Urinary bladder (tissue), 4 donors: ENCODE measurements around the gene GATD1. TPM values are rescaled to one million over a fixed set of nuclear protein-coding genes. Genes with fewer than 3 reads are reported as not detected.

ENCODE experiments used
- DNase-seq: peaks from one replicate; pipeline ENCODE4 v3.0.0-alpha.2; 2015; ENCODE audit errors: extremely low spot score
- H3K27ac ChIP-seq: one replicate; pipeline ENCODE4 v1.5.1; 2013; ENCODE audit warnings: low read depth, mild to moderate bottlenecking, moderate library complexity
- H3K36me3 ChIP-seq: one replicate; pipeline ENCODE4 v1.6.1; 2013; ENCODE audit warnings: mild to moderate bottlenecking, moderate library complexity; ENCODE audit not compliant: insufficient read depth
- H3K4me1 ChIP-seq: one replicate; pipeline ENCODE4 v1.6.1; 2013; ENCODE audit warnings: mild to moderate bottlenecking, moderate library complexity; ENCODE audit not compliant: insufficient read depth
- H3K4me3 ChIP-seq: one replicate; pipeline ENCODE4 v1.5.1; 2013; ENCODE audit warnings: low read depth, low read length
- WGBS: extraction: QIAGEN DNeasy Blood & Tissue Kit; methylation state at CpG from one replicate; pipeline ENCODE4 v1.1.7; 2013; 5-methylcytosine and 5-hydroxymethylcytosine counted together
- polyA plus RNA-seq: library from polyadenylated mRNA; stranded (reverse); fragments of 200-250 nt; gene quantifications from one replicate; pipeline ENCODE4 v1.2.3, GENCODE V29; 2013
- total RNA-seq: library from RNA; depleted of rRNA; stranded (reverse); fragments of >200 nt; gene quantifications from one replicate; pipeline ENCODE4 v1.2.3, GENCODE V29; 2014
- donor health status: healthy with polysubstance abuse.
- donor health status: healthy.

GATD1 gene
- total and polyA plus RNA-seq, 2 donors = 26.4 to 43.3 TPM

- H3K4me1 ChIP-seq = peaks cover 6% of the 10 kb centered on the region
- H3K4me3 ChIP-seq = peak overlapping the region; percentile 58
- no peak overlapping the region for H3K27ac ChIP-seq
- 5% methylated on average over 18 of the region's 18 CpGs for WGBS
- H3K36me3 ChIP-seq = no peaks in the 10 kb centered on the region
- DNase-seq = no peak
Observed at GRCh38 chr11:804599-804964, 27.3 kb upstream of the GATD1 start.

- Histone ChIP-seq H3K36me3 (no peaks in the 10 kb centered on the region), H3K27ac (no peak overlapping the region), H3K4me3 (no peak overlapping the region), H3K4me1 (peaks cover 6% of the 10 kb centered on the region)
- DNase-seq = no peak
- WGBS = 46% methylated on average over 26 of the region's 26 CpGs
Observed at GRCh38 chr11:803770-804598, 26.7 kb upstream of the GATD1 start.

GRCh38 chr11:803467-803742 lies 26.1 kb upstream of the GATD1 start:
- 84% methylated on average over 8 of the region's 8 CpGs for WGBS
- Histone ChIP-seq H3K4me1 (peaks cover 4% of the 10 kb centered on the region), H3K4me3 (no peak overlapping the region), H3K27ac (no peak overlapping the region), H3K36me3 (no peaks in the 10 kb centered on the region)
- DNase-seq = no peak

GRCh38 chr11:802693-803466 lies 25.6 kb upstream of the GATD1 start:
- H3K4me3 ChIP-seq = no peak overlapping the region
- WGBS = 91% methylated on average over 28 of the region's 28 CpGs
- H3K36me3 ChIP-seq = no peaks in the 10 kb centered on the region
- no peak overlapping the region for H3K27ac ChIP-seq
- H3K4me1 ChIP-seq = peaks cover 3% of the 10 kb centered on the region
- no peak for DNase-seq

- 96% methylated on average over 21 of the region's 21 CpGs for WGBS
Observed at GRCh38 chr11:802018-802617, 24.8 kb upstream of the GATD1 start.

GRCh38 chr11:801097-801780 lies 24.0 kb upstream of the GATD1 start:
- H3K4me3 ChIP-seq = no peak overlapping the region
- DNase-seq = no peak
- H3K4me1 ChIP-seq = peaks cover 3% of the 10 kb centered on the region
- no peaks in the 10 kb centered on the region for H3K36me3 ChIP-seq
- H3K27ac ChIP-seq = no peak overlapping the region
- 91% methylated on average over 20 of the region's 20 CpGs for WGBS

More at GRCh38 chr11:802018-802617, 24.8 kb upstream of the GATD1 start:
- H3K36me3 ChIP-seq = no peaks in the 10 kb centered on the region
- H3K27ac ChIP-seq = no peak overlapping the region
- DNase-seq = no peak
- H3K4me3 ChIP-seq = no peak overlapping the region
- H3K4me1 ChIP-seq = peaks cover 3% of the 10 kb centered on the region

GRCh38 chr11:800473-800872 lies 23.2 kb upstream of the GATD1 start:
- DNase-seq = no peak
- peaks cover 3% of the 10 kb centered on the region for H3K4me1 ChIP-seq
- H3K4me3 ChIP-seq = no peak overlapping the region
- 92% methylated on average over 30 of the region's 30 CpGs for WGBS
- H3K27ac ChIP-seq = no peak overlapping the region
- no peaks in the 10 kb centered on the region for H3K36me3 ChIP-seq

GRCh38 chr11:799641-800316 lies 22.5 kb upstream of the GATD1 start:
- Histone ChIP-seq H3K36me3 (no peaks in the 10 kb centered on the region), H3K4me1 (peaks cover 3% of the 10 kb centered on the region), H3K4me3 (no peak overlapping the region), H3K27ac (no peak overlapping the region)
- no peak for DNase-seq
- 92% methylated on average over 32 of the region's 32 CpGs for WGBS

- H3K4me1 ChIP-seq = no peaks in the 10 kb centered on the region
- 4% methylated on average over 69 of the region's 69 CpGs for WGBS
- DNase-seq = no peak
- peak within 1 kb of the TSS; percentile 59 for H3K4me3 ChIP-seq
- H3K36me3 ChIP-seq = no peaks in the 10 kb centered on the region
- peak within 1 kb of the TSS; percentile 74 for H3K27ac ChIP-seq
Observed at GRCh38 chr11:798093-798713, 20.9 kb upstream of the GATD1 start, which contains the start of gene SLC25A22. Gene SLC25A22 (minus strand): TSS chr11:798281. CDS start chr11:795006, 3,275 bp downstream.

GRCh38 chr11:797296-798092 lies 20.2 kb upstream of the GATD1 start:
- WGBS = under 1% methylated on average over 57 of the region's 57 CpGs
- peak overlapping the region; percentile 74 for H3K27ac ChIP-seq
- H3K4me1 ChIP-seq = no peaks in the 10 kb centered on the region
- peak; percentile 83 for DNase-seq
- H3K36me3 ChIP-seq = no peaks in the 10 kb centered on the region
- H3K4me3 ChIP-seq = peak overlapping the region; percentile 59

GRCh38 chr11:796565-797295 lies 19.4 kb upstream of the GATD1 start:
- H3K4me1 ChIP-seq = no peaks in the 10 kb centered on the region
- no peaks in the 10 kb centered on the region for H3K36me3 ChIP-seq
- DNase-seq = no peak
- WGBS = 14% methylated on average over 18 of the region's 18 CpGs
- H3K27ac ChIP-seq = peak overlapping the region; percentile 44
- peak overlapping the region; percentile 59 for H3K4me3 ChIP-seq
